ENCODE measurements around the gene AGAP1.

GRCh38 chr2:235722869-235723268, 229.0 kb downstream of the AGAP1 start:
- no peak for TF ChIP-seq CTCF (IDR thresholded peaks at IDR 0.05)
- no peak for TF ChIP-seq POLR2A (IDR thresholded peaks at IDR 0.05)

Measured in right lobe of liver (tissue), 4 donors.